ENCODE measurements around the gene LRRC4B.
"Not testable (repeated sequence)": the region's sequence is repeated elsewhere in the genome, so short reads cannot be mapped to it uniquely, and the experiment has no call there.

The LRRC4B gene

GRCh38 chr19:50580970-50581634, 12.9 kb upstream of the LRRC4B start:
- TF ChIP-seq, protein P1, sequence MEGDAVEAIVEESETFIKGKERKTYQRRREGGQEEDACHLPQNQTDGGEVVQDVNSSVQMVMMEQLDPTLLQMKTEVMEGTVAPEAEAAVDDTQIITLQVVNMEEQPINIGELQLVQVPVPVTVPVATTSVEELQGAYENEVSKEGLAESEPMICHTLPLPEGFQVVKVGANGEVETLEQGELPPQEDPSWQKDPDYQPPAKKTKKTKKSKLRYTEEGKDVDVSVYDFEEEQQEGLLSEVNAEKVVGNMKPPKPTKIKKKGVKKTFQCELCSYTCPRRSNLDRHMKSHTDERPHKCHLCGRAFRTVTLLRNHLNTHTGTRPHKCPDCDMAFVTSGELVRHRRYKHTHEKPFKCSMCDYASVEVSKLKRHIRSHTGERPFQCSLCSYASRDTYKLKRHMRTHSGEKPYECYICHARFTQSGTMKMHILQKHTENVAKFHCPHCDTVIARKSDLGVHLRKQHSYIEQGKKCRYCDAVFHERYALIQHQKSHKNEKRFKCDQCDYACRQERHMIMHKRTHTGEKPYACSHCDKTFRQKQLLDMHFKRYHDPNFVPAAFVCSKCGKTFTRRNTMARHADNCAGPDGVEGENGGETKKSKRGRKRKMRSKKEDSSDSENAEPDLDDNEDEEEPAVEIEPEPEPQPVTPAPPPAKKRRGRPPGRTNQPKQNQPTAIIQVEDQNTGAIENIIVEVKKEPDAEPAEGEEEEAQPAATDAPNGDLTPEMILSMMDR (conservative IDR thresholded peaks at IDR 0.05; ENCODE audit: low read depth, low read length), result no peak
- H3K4me3 ChIP-seq (ENCODE audit: low read depth, low read length), result no peak overlapping the region
- DNase-seq (ENCODE audit: low read depth), result no peak

DNA sequence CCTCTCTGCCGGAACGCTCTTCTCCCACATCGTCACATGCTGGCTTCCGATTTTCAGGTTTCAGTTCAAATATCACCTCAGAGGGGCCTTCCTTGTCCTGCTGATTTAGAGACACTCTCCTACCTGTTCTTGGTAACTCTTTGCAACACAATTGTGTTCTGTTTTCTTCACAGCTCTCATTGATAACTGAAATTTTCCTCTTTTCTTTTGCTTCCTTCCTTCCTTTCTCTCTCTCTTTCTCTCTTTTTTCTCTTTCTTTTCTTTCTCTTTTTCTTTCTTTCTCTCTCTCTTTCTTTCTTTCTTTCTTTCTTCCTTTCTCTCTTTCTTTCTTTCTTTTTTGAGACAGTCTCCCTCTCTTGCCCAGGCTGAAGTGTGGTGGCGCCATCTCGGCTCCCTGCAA, 12.0 kb upstream of the LRRC4B start:
- no peak overlapping the region for H3K4me3 ChIP-seq (ENCODE audit: low read depth, low read length)
- TF ChIP-seq, protein P1 (conservative IDR thresholded peaks at IDR 0.05; ENCODE audit: low read depth, low read length), result no peak
- no peak for DNase-seq (ENCODE audit: low read depth)

DNA sequence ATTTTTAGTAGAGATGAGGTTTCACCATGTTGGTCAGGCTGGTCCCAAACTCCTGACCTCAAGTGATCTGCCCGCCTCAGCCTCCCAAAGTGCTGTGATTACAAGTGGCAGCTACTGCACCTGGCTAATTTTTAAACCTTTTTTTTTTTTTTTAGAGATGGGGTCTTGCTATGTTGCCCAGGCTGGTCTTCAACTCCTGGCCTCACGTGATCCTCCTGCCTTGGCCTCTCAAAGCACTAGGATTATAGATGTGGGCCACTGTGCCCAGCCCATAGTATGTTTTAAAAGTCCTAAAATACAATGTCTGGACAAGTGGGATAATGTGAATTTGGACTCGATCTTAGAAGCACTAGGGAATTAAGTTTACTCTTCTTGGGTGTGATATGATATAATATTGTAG, 8.5 kb upstream of the LRRC4B start:
- not testable (repeated sequence) for DNase-seq (ENCODE audit: low read depth); H3K4me3 ChIP-seq (ENCODE audit: low read depth, low read length)

DNA sequence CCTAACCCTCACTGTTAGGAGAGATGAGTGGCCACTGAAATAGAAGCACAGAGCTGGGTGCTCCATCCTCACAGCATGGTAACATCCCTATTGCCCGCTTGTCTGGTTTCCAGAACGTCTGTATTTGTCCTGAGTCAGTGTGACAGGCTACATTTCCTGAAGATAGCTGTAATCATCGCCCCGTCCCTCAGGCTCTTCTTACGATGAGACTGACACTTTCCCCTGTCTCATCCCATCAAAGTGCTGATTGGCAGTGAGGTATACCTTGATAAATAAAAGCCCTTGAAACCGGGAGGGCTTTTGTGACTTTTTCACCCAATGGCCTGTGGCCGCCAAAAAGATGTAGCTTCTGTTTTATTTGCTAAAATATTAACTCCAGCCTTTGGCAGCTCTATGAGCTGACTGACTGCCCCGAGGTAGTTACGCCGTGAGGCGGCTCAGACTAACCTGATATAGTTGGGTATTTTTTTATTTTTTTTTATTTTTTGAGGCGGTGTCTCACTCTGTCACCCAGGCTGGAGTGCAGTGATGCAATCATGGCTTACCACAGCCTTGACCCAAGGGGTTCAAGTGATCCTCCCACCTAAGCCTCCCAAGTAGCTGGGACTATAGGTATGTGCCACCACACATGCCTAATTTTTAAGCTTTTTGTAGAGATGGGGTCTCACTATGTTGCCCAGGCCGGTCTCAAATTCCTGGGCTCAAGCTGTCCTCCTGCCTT, 5.7 kb upstream of the LRRC4B start:
- DNase-seq (ENCODE audit: low read depth), result no peak
- TF ChIP-seq, protein P1 (conservative IDR thresholded peaks at IDR 0.05; ENCODE audit: low read depth, low read length), result no peak

GRCh38 chr19:50570997-50571396, 2.8 kb upstream of the LRRC4B start:
- TF ChIP-seq, protein P1 (conservative IDR thresholded peaks at IDR 0.05; ENCODE audit: low read depth, low read length), result no peak
- DNase-seq (ENCODE audit: low read depth), result no peak
- no peak overlapping the region for H3K4me3 ChIP-seq (ENCODE audit: low read depth, low read length)

More for the DNA sequence above, 5.7 kb upstream of the LRRC4B start:
- no peak overlapping the region for H3K4me3 ChIP-seq (ENCODE audit: low read depth, low read length)

DNA sequence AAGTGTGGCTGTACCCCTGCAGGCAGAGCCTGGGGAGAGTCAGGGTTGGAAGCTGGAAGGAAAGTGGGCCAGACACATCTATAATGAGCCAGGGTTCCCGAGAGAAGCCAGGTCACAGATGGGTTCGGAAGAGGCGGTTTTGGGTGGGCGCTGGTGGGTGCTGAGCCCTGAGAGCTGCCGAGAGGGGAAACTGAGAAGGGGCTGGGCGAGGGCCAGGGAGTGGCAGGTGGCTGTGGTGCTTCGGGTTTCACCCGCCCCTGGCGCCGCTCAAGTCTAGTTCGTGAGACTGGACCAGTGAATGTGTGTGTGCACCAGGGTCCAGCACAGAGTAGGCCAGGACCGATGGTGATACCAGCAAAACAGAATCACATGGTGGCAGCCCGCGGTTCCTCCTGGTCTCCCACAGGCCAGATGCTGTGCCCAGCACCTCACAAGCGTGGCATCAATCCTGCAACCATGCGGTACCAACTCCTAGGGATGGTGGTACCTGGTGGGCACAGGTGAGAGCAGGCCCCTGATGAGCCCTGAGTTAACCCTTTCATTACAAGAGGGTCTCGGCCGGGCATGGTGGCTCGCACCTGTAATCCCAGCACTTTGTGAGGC, 1.8 kb upstream of the LRRC4B start:
- H3K4me3 ChIP-seq (ENCODE audit: low read depth, low read length), result no peak overlapping the region
- TF ChIP-seq, protein P1 (conservative IDR thresholded peaks at IDR 0.05; ENCODE audit: low read depth, low read length), result no peak
- no peak for DNase-seq (ENCODE audit: low read depth)

Measured in choroid plexus epithelial cell (primary cell).